Esophagus muscularis mucosa (tissue), 4 donors: ENCODE data around the gene SEPTIN8. TPM values are rescaled to one million over a fixed set of nuclear protein-coding genes. Genes with fewer than 3 reads are reported as not detected.

Experiments
- DNase-seq: peaks from one replicate; pipeline ENCODE4 v3.0.0-alpha.2; 2017; ENCODE audit errors: extremely low spot score
- H3K27ac ChIP-seq, 4 donors: fragments of 200-600 bp; sonication (generic); replicated peaks in 1 of 4; 1 replicate in 3 of 4; 2 replicates in 1 of 4; pipeline ENCODE4 v1.5.1; 2016 to 2019; ENCODE audit warnings: mild to moderate bottlenecking in 1 of 4
- H3K27me3 ChIP-seq, 4 donors: fragments of 200-600 bp; sonication (generic); one replicate each; pipeline versions ENCODE4 v1.5.1 to v1.6.0; 2016 to 2019
- H3K36me3 ChIP-seq, 4 donors: fragments of 200-600 bp; sonication (generic); one replicate each; pipeline ENCODE4 v1.5.1; 2016 to 2019
- H3K4me1 ChIP-seq, 4 donors: fragments of 200-600 bp; sonication (generic); one replicate each; pipeline ENCODE4 v1.5.1; 2016 to 2019
- H3K4me3 ChIP-seq, 4 donors: fragments of 200-600 bp; sonication (generic); 1 replicate in 2 of 4; 2 replicates in 2 of 4; pipeline ENCODE4 v1.5.1; 2016 to 2019; ENCODE audit warnings: mild to moderate bottlenecking in 4 of 4, moderate library complexity in 1 of 4
- H3K9me3 ChIP-seq, 4 donors: fragments of 200-600 bp; sonication (generic); 1 replicate in 3 of 4; 2 replicates in 1 of 4; pipeline ENCODE4 v1.5.1; 2016 to 2019
- EP300 ChIP-seq: sonication (generic); formaldehyde crosslinking; IDR thresholded peaks from one replicate; pipeline ENCODE4 v1.6.1; 2017; ENCODE audit warnings: antibody characterized with exemption
- POLR2A ChIP-seq: fragments of 450-650 bp; IDR thresholded peaks from one replicate; pipeline ENCODE4 v1.6.1; 2017; ENCODE audit warnings: antibody characterized with exemption, moderate library complexity, mild to moderate bottlenecking, low read depth
- POLR2AphosphoS5 ChIP-seq, 2 donors: sonication (generic); formaldehyde crosslinking; IDR thresholded peaks; one replicate each; pipeline ENCODE4 v1.6.1; 2017; ENCODE audit warnings: antibody characterized with exemption in 2 of 2
- WGBS: methylation state at CpG from one replicate; pipeline ENCODE4 v1.1.5; 2018; 5-methylcytosine and 5-hydroxymethylcytosine counted together
- intact Hi-C: fragments of 100-400 bp; cut with DNase I; formaldehyde crosslinking; loops from one replicate; pipeline ENCODE4 v1.15.1; 2023
- total RNA-seq, 4 donors: library from RNA; depleted of rRNA; stranded (reverse); fragments of >200 nt; gene quantifications; one replicate each; pipeline versions ENCODE4 v1.1.0 to v1.2.1, GENCODE V29; 2016
- TF ChIP-seq, protein P1 (sequence below), 3 experiments: fragments of 200-600 bp in 2 of 3; fragments of 450-650 bp in 1 of 3; sonication (generic) in 2 of 3; IDR thresholded peaks; one replicate each; pipeline ENCODE4 v1.5.1; 2017 to 2019; ENCODE audit warnings: antibody characterized with exemption in 3 of 3, mild to moderate bottlenecking in 2 of 3, moderate library complexity in 1 of 3

Gene SEPTIN8
- total RNA-seq, 4 donors from 2014 or later: 26.7 to 42.8 (median 36.9) TPM

- H3K4me1 ChIP-seq: peaks cover 20 to 40% (median 37%) of the 10 kb centered on the region in 4 donors
- TF ChIP-seq EP300 (no peak), POLR2AphosphoS5 (IDR thresholded peaks at IDR 0.05) (no peak), POLR2A (no peak)
- TF ChIP-seq, protein P1, sequence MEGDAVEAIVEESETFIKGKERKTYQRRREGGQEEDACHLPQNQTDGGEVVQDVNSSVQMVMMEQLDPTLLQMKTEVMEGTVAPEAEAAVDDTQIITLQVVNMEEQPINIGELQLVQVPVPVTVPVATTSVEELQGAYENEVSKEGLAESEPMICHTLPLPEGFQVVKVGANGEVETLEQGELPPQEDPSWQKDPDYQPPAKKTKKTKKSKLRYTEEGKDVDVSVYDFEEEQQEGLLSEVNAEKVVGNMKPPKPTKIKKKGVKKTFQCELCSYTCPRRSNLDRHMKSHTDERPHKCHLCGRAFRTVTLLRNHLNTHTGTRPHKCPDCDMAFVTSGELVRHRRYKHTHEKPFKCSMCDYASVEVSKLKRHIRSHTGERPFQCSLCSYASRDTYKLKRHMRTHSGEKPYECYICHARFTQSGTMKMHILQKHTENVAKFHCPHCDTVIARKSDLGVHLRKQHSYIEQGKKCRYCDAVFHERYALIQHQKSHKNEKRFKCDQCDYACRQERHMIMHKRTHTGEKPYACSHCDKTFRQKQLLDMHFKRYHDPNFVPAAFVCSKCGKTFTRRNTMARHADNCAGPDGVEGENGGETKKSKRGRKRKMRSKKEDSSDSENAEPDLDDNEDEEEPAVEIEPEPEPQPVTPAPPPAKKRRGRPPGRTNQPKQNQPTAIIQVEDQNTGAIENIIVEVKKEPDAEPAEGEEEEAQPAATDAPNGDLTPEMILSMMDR (IDR thresholded peaks at IDR 0.05): no peak
- DNase-seq: no peak
- H3K4me3 ChIP-seq: no peak overlapping the region
- no peak overlapping the region for H3K27ac ChIP-seq
- H3K9me3 ChIP-seq: no peaks in the 10 kb centered on the region
- no peaks in the 10 kb centered on the region for H3K36me3 ChIP-seq
- no peaks in the 10 kb centered on the region for H3K27me3 ChIP-seq
- intact Hi-C loops: loop anchor here (5.0 kb wide), 2 partner anchors 42 to 43 kb away; partner anchors contain the start of gene KIF3A
- 76% methylated on average over 5 of the region's 5 CpGs for WGBS
These were observed 1.8 kb upstream of the SEPTIN8 start for GRCh38 chr5:132778856-132779255.

DNA sequence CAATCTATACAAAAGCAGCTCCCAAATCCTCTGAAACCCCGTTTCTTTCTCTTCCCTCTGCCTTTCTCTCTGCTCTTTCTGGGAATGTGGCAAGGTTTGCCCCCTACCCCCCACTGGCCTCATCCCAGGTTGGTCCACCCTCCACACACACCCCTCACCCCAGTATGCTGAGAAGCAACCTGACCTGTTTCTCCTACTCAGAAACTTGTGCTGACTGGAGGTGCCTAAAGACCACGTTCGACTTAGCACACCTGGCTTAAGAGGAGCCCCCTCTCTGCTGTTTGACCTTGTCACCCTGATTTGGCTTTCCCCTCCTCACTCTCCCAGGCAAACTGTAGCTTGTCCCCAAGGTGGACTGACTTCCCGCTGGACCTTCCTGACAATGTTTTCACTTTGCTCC lies 1.1 kb upstream of the SEPTIN8 start:
- H3K36me3 ChIP-seq: no peaks in the 10 kb centered on the region
- TF ChIP-seq, protein P1 (IDR thresholded peaks at IDR 0.05): no peak
- TF ChIP-seq POLR2A (no peak), POLR2AphosphoS5 (IDR thresholded peaks at IDR 0.05) (no peak), EP300 (no peak)
- intact Hi-C loops: loop anchor here (5.0 kb wide), 2 partner anchors 41 to 44 kb away; partner anchors contain the start of gene KIF3A
- no peaks in the 10 kb centered on the region for H3K27me3 ChIP-seq
- no peaks in the 10 kb centered on the region for H3K9me3 ChIP-seq
- H3K4me1 ChIP-seq: peaks cover 23 to 48% (median 43%) of the 10 kb centered on the region in 4 donors
- H3K4me3 ChIP-seq: peak overlapping the region; percentile 87 to 95 (median 90)
- no peak for DNase-seq
- peak overlapping the region; percentile 79 to 88 (median 84) for H3K27ac ChIP-seq
- 66% methylated on average over 4 of the region's 4 CpGs for WGBS

DNA sequence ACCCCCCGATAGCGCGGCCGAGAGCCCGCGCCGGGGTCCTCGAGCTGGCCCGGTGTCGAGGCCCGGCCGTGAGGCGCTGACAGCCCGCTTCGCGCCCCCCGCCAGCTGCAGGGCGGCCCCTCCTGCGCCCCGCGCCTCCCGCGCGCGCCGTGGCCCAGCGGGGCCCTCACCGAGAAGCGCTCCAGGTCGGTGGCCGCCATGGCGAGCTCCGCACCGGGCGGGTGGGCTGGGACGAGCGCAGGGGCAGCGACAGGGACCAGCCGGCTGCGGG lies 166 bp downstream of the SEPTIN8 start:
- H3K27ac ChIP-seq: peak overlapping the region; percentile 79 to 88 (median 84)
- H3K36me3 ChIP-seq: no peaks in the 10 kb centered on the region
- H3K4me3 ChIP-seq: peak overlapping the region; percentile 87 to 95 (median 90)
- intact Hi-C loops: loop anchor here (5.0 kb wide), 2 partner anchors 40 to 45 kb away; partner anchors contain the start of gene KIF3A
- peaks cover 36 to 60% (median 54%) of the 10 kb centered on the region in 4 donors for H3K4me1 ChIP-seq
- H3K27me3 ChIP-seq: no peaks in the 10 kb centered on the region
- no CpG with 5 or more reads among the region's 40 CpGs for WGBS
- DNase-seq: no peak
- H3K9me3 ChIP-seq: no peaks in the 10 kb centered on the region
- TF ChIP-seq EP300: no peak
- no peak for TF ChIP-seq POLR2AphosphoS5 (IDR thresholded peaks at IDR 0.05)
- TF ChIP-seq POLR2A: no peak

DNA sequence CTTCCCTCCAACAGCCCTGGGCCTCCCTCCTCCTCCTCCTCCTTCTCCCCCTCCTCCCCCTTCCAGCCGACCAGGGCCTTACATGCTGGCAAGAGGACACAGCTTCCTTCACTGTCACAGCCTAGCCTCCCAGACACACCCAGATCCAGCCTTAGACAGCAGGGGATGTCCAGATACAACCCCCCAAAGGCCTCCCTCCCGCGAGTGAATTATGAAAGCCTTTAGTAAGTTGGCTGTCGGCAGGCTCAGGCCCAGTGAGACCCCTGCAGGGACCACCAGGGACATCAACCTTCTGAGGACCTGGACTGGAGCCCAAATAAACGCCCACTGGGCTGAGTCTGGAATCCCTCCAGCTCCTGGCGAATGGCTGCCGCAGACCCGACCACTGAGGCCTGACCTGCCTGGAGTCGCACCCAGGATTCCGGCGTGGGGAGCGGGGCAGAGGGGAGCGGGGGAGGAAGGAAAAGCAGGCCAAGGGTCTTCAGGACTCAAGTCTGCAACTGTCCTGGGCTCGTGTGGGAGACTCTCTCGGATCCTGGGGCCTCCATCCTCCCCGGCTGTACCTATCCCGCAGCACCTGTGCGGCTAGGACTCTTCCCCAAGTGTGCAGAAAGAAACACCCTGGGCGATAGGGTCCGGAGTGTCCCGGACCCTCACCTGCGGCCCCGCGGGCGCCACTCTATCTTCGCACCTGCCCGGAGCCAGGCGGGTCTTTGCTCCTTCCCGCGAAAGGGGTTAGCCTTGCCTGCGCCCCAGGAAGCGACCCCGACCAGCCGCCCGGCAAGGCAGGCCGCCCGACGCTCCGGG lies 705 bp downstream of the SEPTIN8 start:
- no peak for DNase-seq
- Histone ChIP-seq H3K9me3 (no peaks in the 10 kb centered on the region), H3K36me3 (no peaks in the 10 kb centered on the region), H3K27me3 (no peaks in the 10 kb centered on the region), H3K4me3 (peak overlapping the region; percentile 87 to 95 (median 90)), H3K27ac (peak overlapping the region; percentile 79 to 88 (median 84)), H3K4me1 (peaks cover 41 to 66% (median 59%) of the 10 kb centered on the region in 4 donors)
- WGBS: 3% methylated on average over 20 of the region's 39 CpGs
- intact Hi-C loops: loop anchor here (5.0 kb wide), 2 partner anchors 39 to 46 kb away; partner anchors contain the start of gene KIF3A
- TF ChIP-seq EP300: no peak
- TF ChIP-seq POLR2A: no peak
- TF ChIP-seq, protein P1 (IDR thresholded peaks at IDR 0.05): no peak
- no peak for TF ChIP-seq POLR2AphosphoS5 (IDR thresholded peaks at IDR 0.05)

DNA sequence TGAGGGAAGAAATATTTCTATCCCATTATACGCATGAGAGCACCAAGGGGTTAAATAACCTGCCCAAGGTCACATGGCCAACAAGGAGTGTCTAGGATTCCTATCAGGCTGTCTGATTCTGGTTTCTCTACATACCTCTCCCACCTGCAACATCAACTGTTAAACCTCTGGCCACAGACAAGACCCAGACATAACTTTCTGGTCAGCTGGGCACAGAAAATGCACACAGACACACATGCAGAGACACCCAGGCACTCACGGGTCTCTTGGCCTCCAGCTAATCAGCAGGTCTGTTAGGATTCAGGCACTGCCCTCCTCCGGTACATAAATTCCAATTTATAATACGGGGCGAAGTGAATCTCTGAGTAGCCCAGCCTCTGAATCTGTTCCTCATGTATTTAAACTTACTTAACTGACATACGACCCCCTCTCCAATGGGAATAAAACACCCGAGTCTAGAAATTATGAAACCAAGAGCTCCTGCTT lies 1.5 kb downstream of the SEPTIN8 start:
- Histone ChIP-seq H3K36me3 (no peaks in the 10 kb centered on the region), H3K27me3 (no peaks in the 10 kb centered on the region), H3K27ac (peak overlapping the region; percentile 79 to 88 (median 84)), H3K9me3 (no peaks in the 10 kb centered on the region), H3K4me3 (peak overlapping the region; percentile 87 to 95 (median 90)), H3K4me1 (peaks cover 49 to 73% (median 66%) of the 10 kb centered on the region in 4 donors)
- DNase-seq: no peak
- no peak for TF ChIP-seq EP300
- intact Hi-C loops: loop anchor here (5.0 kb wide), 2 partner anchors 38 to 47 kb away; partner anchors contain the start of gene KIF3A
- 39% methylated on average over 7 of the region's 7 CpGs for WGBS
